Endodermal cell (in vitro differentiated cells): ENCODE results near the gene CEP55. TPM values are rescaled to one million over a fixed set of nuclear protein-coding genes. Genes with fewer than 3 reads are reported as not detected.
A peak's percentile ranks its signal among the peaks of the same experiment; 100 is the strongest.

Experiments
- DNase-seq: peaks from one replicate; pipeline ENCODE4 v3.0.0-alpha.2; 2017
- H3K27ac ChIP-seq: 2 replicates; pipeline ENCODE4 v1.5.1; 2013; ENCODE audit warnings: mild to moderate bottlenecking, low read depth, low read length, moderate library complexity
- H3K27me3 ChIP-seq: 2 replicates; pipeline ENCODE4 v1.6.1; 2013; ENCODE audit warnings: mild to moderate bottlenecking, low read length, moderate library complexity; ENCODE audit not compliant: insufficient read depth, control insufficient read depth, poor library complexity, severe bottlenecking
- H3K36me3 ChIP-seq: 2 replicates; pipeline ENCODE4 v1.7.0; 2013; ENCODE audit warnings: mild to moderate bottlenecking, low read length, moderate library complexity; ENCODE audit not compliant: control insufficient read depth, insufficient read depth
- H3K4me1 ChIP-seq: one replicate; pipeline ENCODE4 v1.7.0; 2013; ENCODE audit warnings: low read length; ENCODE audit not compliant: control insufficient read depth, insufficient read depth
- H3K4me3 ChIP-seq: 2 replicates; pipeline ENCODE4 v1.5.1; 2013; ENCODE audit warnings: mild to moderate bottlenecking, low read length, moderate library complexity
- H3K9ac ChIP-seq: 2 replicates; pipeline ENCODE4 v1.6.1; 2013; ENCODE audit warnings: mild to moderate bottlenecking, low read length, moderate library complexity; ENCODE audit not compliant: poor library complexity, severe bottlenecking; ENCODE audit errors: extremely low read depth
- H3K9me3 ChIP-seq: 2 replicates; pipeline ENCODE4 v1.6.1; 2013; ENCODE audit warnings: mild to moderate bottlenecking, low read length, moderate library complexity; ENCODE audit not compliant: control insufficient read depth
- H3K27ac Mint-ChIP-seq: 2 replicates; pipeline ENCODE4 v1.8.0; 2020; ENCODE audit warnings: mixed read lengths
- H3K27me3 Mint-ChIP-seq: 2 replicates; pipeline ENCODE4 v1.8.0; 2021; ENCODE audit warnings: mild to moderate bottlenecking, mixed read lengths; ENCODE audit not compliant: insufficient read depth
- H3K36me3 Mint-ChIP-seq: 2 replicates; pipeline ENCODE4 v1.8.0; 2020; ENCODE audit warnings: low read depth, mixed read lengths
- H3K4me1 Mint-ChIP-seq: 2 replicates; pipeline ENCODE4 v1.8.0; 2020; ENCODE audit warnings: mixed read lengths
- H3K4me3 Mint-ChIP-seq: 2 replicates; pipeline ENCODE4 v1.8.0; 2020; ENCODE audit warnings: mild to moderate bottlenecking, moderate library complexity, mixed read lengths
- H3K9me3 Mint-ChIP-seq: 2 replicates; pipeline ENCODE4 v1.8.0; 2020; ENCODE audit warnings: mild to moderate bottlenecking, mixed read lengths
- CTCF ChIP-seq: fragments of 200-600 bp; sonication (generic); conservative IDR thresholded peaks from 2 replicates; pipeline ENCODE4 v1.5.0; 2021; ENCODE audit warnings: antibody characterized with exemption, mild to moderate bottlenecking
- WGBS, 2 experiments: methylation state at CpG; one replicate each; pipeline versions ENCODE4 v1.1.5 to v1.1.7; 2013; ENCODE audit warnings: missing lambda C conversion rate in 2 of 2, mixed read lengths in 1 of 2; ENCODE audit not compliant: insufficient coverage in 1 of 2, insufficient read length in 1 of 2; 5-methylcytosine and 5-hydroxymethylcytosine counted together
- total RNA-seq, 2 donors: library from RNA; stranded (reverse); fragmentation: NEBNext Ultra II Directional in 1 of 2; extraction: Animal tissue kit (Norgen Biotek cat#: 25700) in 1 of 2; gene quantifications; 2 replicates in 1 of 2; 3 replicates in 1 of 2; pipeline ENCODE4 v1.2.1, GENCODE V29; 2021

Gene CEP55
- total RNA-seq, 2 donors from 2014 or later, result 50.3 to 66.8 TPM

- Histone ChIP-seq H3K9me3 (no peaks in the 10 kb centered on the region), H3K27me3 (peaks cover 85% of the 10 kb centered on the region), H3K27ac (no peak overlapping the region), H3K36me3 (no peaks in the 10 kb centered on the region), H3K4me3 (no peak overlapping the region), H3K4me1 (no peaks in the 10 kb centered on the region), H3K9ac (no peak overlapping the region)
- Mint-ChIP-seq H3K4me3 (no peak overlapping the region), H3K4me1 (peaks cover 8% of the 10 kb centered on the region), H3K9me3 (no peaks in the 10 kb centered on the region), H3K27ac (no peak overlapping the region), H3K36me3 (no peaks in the 10 kb centered on the region), H3K27me3 (peaks cover 77% of the 10 kb centered on the region)
- DNase-seq, result no peak
- TF ChIP-seq CTCF, result no peak
- 94 to 100% methylated on average over 1 to 3 of the region's 3 CpGs for whole genome bisulfite sequencing, 2 experiments
Measured at GRCh38 chr10:93565446-93565845, 69.0 kb downstream of the CEP55 start.

- no peak within 1 kb of the TSS for H3K27ac ChIP-seq
- Mint-ChIP-seq H3K4me3 (peak within 1 kb of the TSS; percentile 58), H3K27me3 (peaks cover 88% of the 10 kb centered on the region), H3K36me3 (no peaks in the 10 kb centered on the region), H3K9me3 (no peaks in the 10 kb centered on the region), H3K27ac (no peak within 1 kb of the TSS), H3K4me1 (peaks cover 20% of the 10 kb centered on the region)
- H3K36me3 ChIP-seq, result no peaks in the 10 kb centered on the region
- peak; percentile 82 for DNase-seq
- H3K9ac ChIP-seq, result no peak within 1 kb of the TSS
- peak within 1 kb of the TSS; percentile 71 for H3K4me3 ChIP-seq
- H3K9me3 ChIP-seq, result no peaks in the 10 kb centered on the region
- H3K27me3 ChIP-seq, result peaks cover 84% of the 10 kb centered on the region
- WGBS, 2 experiments, result 0 to 2% methylated on average over 16 to 85 of the region's 85 CpGs
- no peak for TF ChIP-seq CTCF
- no peaks in the 10 kb centered on the region for H3K4me1 ChIP-seq
Measured at GRCh38 chr10:93566435-93567276, 70.2 kb downstream of the CEP55 start, which contains the start of gene FFAR4. Gene FFAR4 (plus strand): TSS chr10:93566665. CDS start chr10:93566721, 56 bp downstream.

GRCh38 chr10:93567277-93568104 is 71.1 kb downstream of the CEP55 start:
- Histone ChIP-seq H3K36me3 (no peaks in the 10 kb centered on the region), H3K27ac (no peak overlapping the region), H3K9me3 (no peaks in the 10 kb centered on the region), H3K4me1 (no peaks in the 10 kb centered on the region), H3K9ac (no peak overlapping the region), H3K4me3 (peak overlapping the region; percentile 71), H3K27me3 (peaks cover 76% of the 10 kb centered on the region)
- Mint-ChIP-seq H3K4me3 (peak overlapping the region; percentile 58), H3K27me3 (peaks cover 88% of the 10 kb centered on the region), H3K4me1 (peaks cover 21% of the 10 kb centered on the region), H3K27ac (no peak overlapping the region), H3K36me3 (no peaks in the 10 kb centered on the region), H3K9me3 (no peaks in the 10 kb centered on the region)
- no peak for TF ChIP-seq CTCF
- DNase-seq, result no peak
- 30 to 44% methylated on average over 18 to 33 of the region's 33 CpGs for WGBS, 2 experiments
